Retina (tissue), 1 donor: ENCODE measurements around the gene RTKN.

ENCODE experiments used
- DNase-seq: peaks from one replicate; pipeline ENCODE4 v3.0.0-alpha.2; 2016

Gene RTKN

DNA sequence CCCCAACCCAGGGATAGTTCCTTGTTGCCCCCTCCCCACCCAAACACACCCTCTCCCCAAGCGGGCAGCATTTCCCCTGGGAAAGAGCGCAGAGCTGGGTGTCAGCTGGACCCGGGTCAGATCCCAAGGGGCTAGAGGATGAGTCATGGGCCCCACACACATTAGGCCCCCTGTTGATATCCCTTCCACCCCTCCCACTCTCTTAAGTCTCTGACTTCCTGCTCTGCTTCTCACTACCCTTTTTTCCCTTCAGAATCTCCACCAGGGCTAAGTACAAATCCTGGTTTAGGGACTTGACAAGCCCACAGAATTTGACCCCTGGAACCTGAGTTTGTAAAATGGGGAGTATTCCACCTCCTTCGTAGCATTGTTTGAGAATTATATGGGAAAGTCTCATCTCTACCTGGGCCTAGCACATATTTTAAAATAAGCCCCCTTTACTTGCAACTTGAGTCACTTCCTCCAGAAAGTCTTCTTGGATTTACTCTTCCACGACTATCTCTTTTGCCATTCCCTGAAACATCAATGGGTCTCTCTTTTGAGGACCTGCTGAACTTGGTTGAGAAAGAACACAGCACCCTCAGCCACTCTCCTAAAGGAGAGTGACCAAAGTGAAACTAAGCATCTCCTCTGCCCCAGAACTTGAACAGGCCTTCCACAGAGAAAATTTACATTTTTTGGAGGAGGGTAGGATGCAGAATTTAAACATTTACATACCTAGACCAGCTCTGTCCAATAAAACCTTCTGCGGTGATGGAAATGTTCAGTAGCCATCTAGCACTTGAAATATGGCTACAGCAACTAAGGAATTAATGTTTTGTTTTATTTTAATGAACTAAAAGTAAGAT lies 4.7 kb downstream of the RTKN start:
- DNase-seq, result no peak

- peak; percentile 45 for DNase-seq
These were observed 5.5 kb downstream of the RTKN start for GRCh38 chr2:74436111-74436805.

- DNase-seq, result no peak
These were observed 11.2 kb downstream of the RTKN start for GRCh38 chr2:74430502-74430901.

GRCh38 chr2:74429487-74430451 lies 12.0 kb downstream of the RTKN start:
- no peak for DNase-seq

- DNase-seq, result no peak
These were observed 13.1 kb downstream of the RTKN start for GRCh38 chr2:74428675-74429074.

GRCh38 chr2:74427551-74427950 lies 14.2 kb downstream of the RTKN start:
- no peak for DNase-seq

DNA sequence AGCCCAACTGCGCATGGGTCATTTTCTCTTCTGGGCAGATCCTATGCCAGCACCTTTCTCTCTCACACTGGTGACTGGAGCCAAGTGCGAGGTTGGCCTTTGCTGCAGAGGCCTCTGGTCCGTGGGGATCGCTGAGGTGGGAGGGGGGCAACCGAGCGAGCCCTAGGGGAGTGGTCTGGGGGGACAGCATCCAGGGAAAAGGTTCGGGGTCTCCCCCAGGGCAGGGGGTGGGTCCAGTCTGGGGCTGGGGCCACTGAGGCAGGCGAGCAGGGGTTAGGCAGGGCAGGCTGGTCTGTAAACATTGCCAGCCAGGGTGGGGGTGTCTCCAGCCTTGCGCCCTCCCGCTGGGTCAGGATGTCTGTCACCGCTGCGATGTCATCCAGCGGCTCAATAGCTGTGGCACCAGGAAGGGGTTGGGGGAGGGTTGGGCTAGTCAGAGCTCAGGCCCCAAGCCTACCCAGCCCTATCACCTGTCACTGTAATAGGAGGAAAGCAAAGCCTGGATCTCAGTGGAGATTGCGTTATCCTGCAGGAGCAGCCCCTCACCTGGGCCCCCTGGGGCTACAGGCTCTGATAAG lies 15.5 kb downstream of the RTKN start:
- DNase-seq, result no peak

DNA sequence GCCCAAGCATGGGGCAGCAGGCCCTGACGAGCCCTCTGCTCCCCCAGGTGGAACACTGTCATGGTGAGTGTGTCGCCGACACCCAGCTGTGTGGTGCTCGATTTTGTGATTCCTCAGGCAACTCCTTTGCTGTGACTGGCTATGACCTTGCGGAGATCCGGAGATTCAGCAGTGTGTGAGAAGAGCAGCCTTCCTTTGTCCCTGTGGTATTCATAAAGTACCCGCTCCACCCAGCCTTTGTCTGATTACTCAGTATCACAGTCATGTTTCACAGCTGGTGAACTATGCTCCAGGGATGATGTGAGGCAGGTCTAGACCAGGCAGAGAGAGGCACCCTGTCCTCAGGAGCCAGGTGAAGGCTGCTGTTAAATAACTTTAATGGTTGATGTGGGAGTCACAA lies 16.2 kb downstream of the RTKN start:
- no peak for DNase-seq

GRCh38 chr2:74424995-74425406 lies 16.7 kb downstream of the RTKN start:
- DNase-seq, result no peak

- no peak for DNase-seq
These were observed 17.4 kb downstream of the RTKN start for GRCh38 chr2:74424139-74424992.

GRCh38 chr2:74423231-74424095 lies 18.3 kb downstream of the RTKN start:
- DNase-seq, result no peak

DNA sequence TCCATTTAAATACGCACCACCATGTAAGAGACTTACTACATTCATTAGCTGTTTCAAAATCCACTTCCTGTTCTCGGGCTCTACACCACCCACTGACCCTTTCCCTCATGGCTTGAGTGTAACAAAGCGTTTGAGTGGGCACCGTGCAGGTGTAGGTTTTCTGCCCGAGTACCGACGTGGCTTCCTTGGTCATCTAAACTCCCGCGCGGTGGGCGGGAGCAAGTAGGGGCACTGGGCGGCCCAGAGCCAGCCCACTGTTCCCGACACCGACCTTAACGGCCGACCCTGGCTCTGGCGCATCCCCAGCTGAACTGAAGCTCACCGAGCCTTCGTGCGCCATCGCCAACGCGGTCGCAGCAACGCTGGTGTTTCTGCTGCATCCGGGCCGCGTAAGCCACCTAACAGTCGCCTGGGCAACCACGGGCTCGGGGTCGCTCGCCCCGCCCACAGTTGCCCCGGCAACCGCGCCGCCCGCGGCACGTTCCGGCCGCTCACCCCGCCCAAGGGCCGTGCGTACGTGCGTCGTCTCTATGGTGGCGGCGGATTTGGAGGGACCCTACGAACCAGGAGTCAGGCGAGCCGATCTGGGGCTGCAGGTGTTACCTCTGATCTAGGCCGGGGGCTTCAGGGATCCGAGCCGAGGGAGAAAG lies 20.4 kb downstream of the RTKN start, which contains the start of the genes C2orf81 and WDR54:
C2orf81 (minus strand) TSS at position 399 of the 650 bp plus-strand sequence; CDS start at position 340, 59 bp downstream.
WDR54 (plus strand) TSS at position 510 of the 650 bp plus-strand sequence. CDS start 424 bp downstream, outside the sequence.
- DNase-seq, result peak; percentile 98

DNA sequence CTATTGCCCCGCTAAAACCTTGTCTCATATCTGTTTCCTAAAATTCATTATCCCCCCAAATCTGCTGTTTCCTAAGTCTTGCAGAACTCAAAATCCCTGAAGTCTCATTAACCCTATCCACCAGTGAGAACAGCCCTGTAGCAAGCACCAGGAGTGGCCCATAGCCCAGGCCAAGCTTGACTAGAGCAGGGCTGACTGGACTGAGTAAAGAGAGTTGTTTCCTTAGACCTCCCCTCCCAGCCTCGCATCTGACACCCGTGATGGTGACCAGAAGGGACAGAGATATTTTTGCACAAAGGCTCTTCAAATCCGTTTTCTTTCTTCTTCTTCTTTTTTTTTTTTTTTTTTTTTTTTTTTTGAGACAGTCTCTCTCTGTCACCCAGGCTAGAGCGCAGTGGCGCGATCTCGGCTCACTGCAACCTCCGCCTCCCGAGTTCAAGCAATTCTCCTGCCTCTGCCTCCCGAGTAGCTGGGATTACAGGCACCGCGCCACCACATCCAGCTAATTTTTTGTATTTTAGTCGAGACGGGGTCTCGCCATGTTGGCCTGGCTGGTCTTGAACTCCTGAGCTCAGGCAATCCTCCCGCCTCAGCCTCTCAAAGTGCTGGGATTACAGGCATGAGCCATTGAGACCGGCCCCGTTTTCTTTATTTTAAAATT lies 21.2 kb downstream of the RTKN start:
- peak; percentile 33 for DNase-seq

- no peak for DNase-seq
These were observed 21.7 kb downstream of the RTKN start for GRCh38 chr2:74420006-74420405.

DNA sequence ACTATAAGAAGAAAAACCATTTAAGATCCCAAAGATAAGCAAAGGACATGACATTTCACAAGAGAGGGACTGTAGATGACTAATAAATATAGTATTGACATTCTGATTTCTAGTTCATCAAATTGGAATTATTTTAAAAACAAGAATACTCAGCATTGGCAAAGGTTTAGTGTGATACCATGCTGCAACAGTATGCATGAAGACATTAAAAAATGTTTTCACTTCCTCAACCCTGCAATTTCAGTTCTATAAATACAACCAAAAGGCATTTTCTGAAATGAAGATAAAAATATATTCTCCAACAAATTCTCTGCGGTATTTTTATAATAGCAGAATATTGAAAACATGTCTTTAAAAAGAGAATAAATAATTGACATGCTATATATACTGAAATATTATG lies 22.4 kb downstream of the RTKN start:
- DNase-seq, result no peak

- no peak for DNase-seq
These were observed 23.4 kb downstream of the RTKN start for GRCh38 chr2:74418312-74418711.

- DNase-seq, result no peak
These were observed 24.0 kb downstream of the RTKN start for GRCh38 chr2:74417763-74418162.

GRCh38 chr2:74417197-74417596 lies 24.5 kb downstream of the RTKN start:
- DNase-seq, result no peak

- no peak for DNase-seq
These were observed 25.0 kb downstream of the RTKN start for GRCh38 chr2:74416778-74417177.
